ENCODE measurements around the gene MYO15B. TPM values are rescaled to one million over a fixed set of nuclear protein-coding genes. Genes with fewer than 3 reads are reported as not detected.

Gene MYO15B
- total RNA-seq, 4 donors from 2014 or later = 4.5 to 34.6 (median 14.3) TPM

DNA sequence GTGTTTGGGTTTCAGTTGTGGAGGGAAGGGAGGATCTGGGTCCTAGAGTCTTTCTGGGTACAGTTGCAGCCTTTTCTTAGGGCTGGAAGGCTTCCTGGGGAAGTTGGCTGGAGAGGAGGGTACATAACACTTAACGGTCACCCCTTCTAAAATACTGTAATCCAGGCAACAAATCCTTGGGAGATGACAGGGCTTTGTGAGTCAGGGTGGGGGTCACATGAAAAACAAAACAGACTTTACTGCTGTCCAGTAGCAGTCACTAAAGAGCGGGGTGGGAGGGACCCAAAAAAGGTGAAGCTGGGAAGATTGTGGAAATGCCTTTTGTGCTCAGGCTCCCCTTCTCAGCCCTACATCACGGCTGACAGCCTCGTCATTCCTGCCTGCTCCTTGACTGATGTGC lies 85.9 kb downstream of the MYO15B start:
- Histone ChIP-seq H3K27ac (no peak overlapping the region), H3K9me3 (no peaks in the 10 kb centered on the region), H3K4me3 (no peak overlapping the region), H3K4me1 (peaks cover 7 to 10% of the 10 kb centered on the region in 2 donors), H3K27me3 (no peaks in the 10 kb centered on the region), H3K36me3 (peaks cover 2 to 40% of the 10 kb centered on the region in 2 donors)
- no peak for TF ChIP-seq CTCF (IDR thresholded peaks at IDR 0.05 in 4 of 5, conservative IDR thresholded peaks at IDR 0.05 in 1 of 5)
- TF ChIP-seq POLR2A (IDR thresholded peaks at IDR 0.05) = no peak
- in situ Hi-C loops (cut with MboI; ENCODE audit: low sequenced_read_pairs in 4 of 4) = loop anchor here in 2 of 4 donors (5.0 kb wide), 2 partner anchors 74 to 79 kb away; no protein-coding TSS in a partner anchor
- ATAC-seq = no peak
- DNase-seq = no peak
- intact Hi-C loops (cut with DNase I; ENCODE audit: low total_unique reads) = no loop called here

Other genes starting within 250 kb of the MYO15B start
- gene GRB2, start 182.1 kb upstream of the MYO15B start, total RNA-seq = 10 to 100 TPM; 41.7 to 88.5 (median 68.8) TPM
- gene TMEM94, start 131.2 kb upstream of the MYO15B start, total RNA-seq = 10 to 100 TPM; 56.5 to 85.5 (median 60.0) TPM
- 10 to 100 TPM; 11.3 to 24.1 (median 16.8) TPM for gene CASKIN2, start 72.3 kb upstream of the MYO15B start, total RNA-seq
- 10 to 100 TPM; 15.4 to 31.2 (median 17.8) TPM for gene TSEN54, start 71.3 kb upstream of the MYO15B start, total RNA-seq
- 1 to 10 TPM in 3 of 4 donors, under 1 TPM in 1; 0.78 to 7.1 (median 1.4) TPM for gene LLGL2, start 62.1 kb upstream of the MYO15B start, total RNA-seq
- gene SMIM5, start 45.6 kb downstream of the MYO15B start, total RNA-seq = under 1 TPM in 1 of 4 donors, not detected in 3; 0.22 TPM
- 10 to 100 TPM in 1 of 4 donors, 1 to 10 TPM in 3; 5.3 to 17.5 (median 7.4) TPM for gene RECQL5, start 79.4 kb downstream of the MYO15B start, total RNA-seq
- gene SAP30BP, start 79.5 kb downstream of the MYO15B start, total RNA-seq = 10 to 100 TPM; 42.0 to 64.0 (median 50.1) TPM
- 10 to 100 TPM in 1 of 4 donors, 1 to 10 TPM in 3; 3.6 to 20.2 (median 6.3) TPM for gene ITGB4, start 133.7 kb downstream of the MYO15B start, total RNA-seq
- gene GALK1, start 177.4 kb downstream of the MYO15B start, total RNA-seq = 10 to 100 TPM in 2 of 4 donors, 1 to 10 TPM in 2; 8.7 to 18.3 (median 11.0) TPM
- gene UNK, start 197.0 kb downstream of the MYO15B start, total RNA-seq = 10 to 100 TPM; 10.4 to 19.2 (median 13.1) TPM